ENCODE data around the gene FGF1. TPM values are rescaled to one million over a fixed set of nuclear protein-coding genes. Genes with fewer than 3 reads are reported as not detected.

Gene FGF1
- total and polyA plus RNA-seq, 2 donors (not counting 3 experiments of a cell fraction or from before 2014, with no cell fraction given): not detected

DNA sequence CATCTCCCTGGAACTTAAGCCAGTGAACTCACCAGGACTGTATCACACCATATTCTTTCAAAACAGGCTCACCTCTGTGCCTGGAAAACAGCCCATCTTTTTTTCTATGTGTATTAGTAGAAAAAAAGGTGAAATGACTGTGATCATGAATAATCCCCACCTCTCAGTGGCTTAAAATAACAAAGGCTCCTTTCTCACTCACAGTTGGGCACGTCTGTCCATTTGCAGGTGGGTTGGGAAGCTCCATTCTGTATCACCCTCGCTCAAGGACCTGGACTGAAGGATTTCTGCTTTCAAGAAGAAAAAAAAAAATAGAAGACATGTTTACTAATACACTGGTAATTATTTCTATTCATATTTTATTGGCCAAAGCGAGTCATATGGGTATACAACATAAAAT is 17.3 kb upstream of the FGF1 start:
- DNase-seq (ENCODE audit: low read depth, low spot score) (no peak), FAIRE-seq (no peak)
- no TSS peak for BruUV-seq (replicated peaks)
- Histone ChIP-seq H3K4me2 (ENCODE audit: insufficient read depth, low read length) (no peak overlapping the region), H3K27ac (ENCODE audit: insufficient read depth, low read depth, low read length) (no peak overlapping the region), H3K27me3 (ENCODE audit: control insufficient read depth in 2 of 2, insufficient read depth in 2 of 2, low read length in 2 of 2) (peaks cover 0 to 2% of the 10 kb centered on the region in 2 experiments), H3K9me3 (replicated peaks; ENCODE audit: control insufficient read depth, insufficient read depth, low read length) (no peaks in the 10 kb centered on the region), H3K4me1 (ENCODE audit: control insufficient read depth, extremely low read depth, insufficient read depth, low read length) (no peaks in the 10 kb centered on the region), H3K9ac (replicated peaks; ENCODE audit: extremely low read depth, insufficient read depth, low read length) (no peak overlapping the region), H3K4me3 (replicated peaks in 1 of 3; ENCODE audit: insufficient read depth in 1 of 3, low read depth in 1 of 3, low read length in 3 of 3) (no peak overlapping the region), H3K9me1 (replicated peaks; ENCODE audit: control insufficient read depth, extremely low read depth, insufficient read depth, low read length) (no peaks in the 10 kb centered on the region), H4K20me1 (replicated peaks; ENCODE audit: control insufficient read depth, extremely low read depth, insufficient read depth, low read length) (no peaks in the 10 kb centered on the region), H3K79me2 (ENCODE audit: control insufficient read depth, insufficient read depth, low read length) (no peaks in the 10 kb centered on the region), H2AFZ (ENCODE audit: low read depth, low read length) (no peak overlapping the region), H3K36me3 (ENCODE audit: control insufficient read depth in 2 of 2, extremely low read depth in 1 of 2, insufficient read depth in 2 of 2, low read length in 2 of 2) (no peaks in the 10 kb centered on the region)
- ChIA-PET CTCF (interaction anchor here (0.8 to 9.3 kb wide), 9 partner anchors 9 to 185 kb away, joined by 3 to 355 read pairs (median 5); no protein-coding TSS in a partner anchor), POLR2A (no interaction called here)
- dilution Hi-C loops (cut with MboI; ENCODE audit: extremely low pct_ligation_motif_present, low sequenced_read_pairs): loop anchor here (25.0 kb wide), 1 partner anchor 184 kb away; no protein-coding TSS in a partner anchor
- TF ChIP-seq POLR2A (IDR thresholded peaks at IDR 0.05; ENCODE audit: low read depth, low read length) (no peak), MAX (IDR thresholded peaks at IDR 0.05; ENCODE audit: insufficient read depth, insufficient read length) (no peak), EZH2 (IDR thresholded peaks at IDR 0.05; ENCODE audit: borderline replicate concordance, low read depth, low read length, severe bottlenecking) (no peak), JUN (IDR thresholded peaks at IDR 0.05; ENCODE audit: borderline replicate concordance, insufficient read depth, insufficient read length, low read depth) (no peak), GATA2 (IDR thresholded peaks at IDR 0.05; ENCODE audit: insufficient read depth, insufficient read length, low read depth, low read length) (no peak), MYC (IDR thresholded peaks at IDR 0.05; ENCODE audit: low read depth, low read length) (no peak), POLR2AphosphoS5 (IDR thresholded peaks at IDR 0.05; ENCODE audit: insufficient read depth, low read depth, low read length) (no peak), FOS (IDR thresholded peaks at IDR 0.05; ENCODE audit: borderline replicate concordance, insufficient read depth, low read length) (no peak)
- TF ChIP-seq, protein P1, sequence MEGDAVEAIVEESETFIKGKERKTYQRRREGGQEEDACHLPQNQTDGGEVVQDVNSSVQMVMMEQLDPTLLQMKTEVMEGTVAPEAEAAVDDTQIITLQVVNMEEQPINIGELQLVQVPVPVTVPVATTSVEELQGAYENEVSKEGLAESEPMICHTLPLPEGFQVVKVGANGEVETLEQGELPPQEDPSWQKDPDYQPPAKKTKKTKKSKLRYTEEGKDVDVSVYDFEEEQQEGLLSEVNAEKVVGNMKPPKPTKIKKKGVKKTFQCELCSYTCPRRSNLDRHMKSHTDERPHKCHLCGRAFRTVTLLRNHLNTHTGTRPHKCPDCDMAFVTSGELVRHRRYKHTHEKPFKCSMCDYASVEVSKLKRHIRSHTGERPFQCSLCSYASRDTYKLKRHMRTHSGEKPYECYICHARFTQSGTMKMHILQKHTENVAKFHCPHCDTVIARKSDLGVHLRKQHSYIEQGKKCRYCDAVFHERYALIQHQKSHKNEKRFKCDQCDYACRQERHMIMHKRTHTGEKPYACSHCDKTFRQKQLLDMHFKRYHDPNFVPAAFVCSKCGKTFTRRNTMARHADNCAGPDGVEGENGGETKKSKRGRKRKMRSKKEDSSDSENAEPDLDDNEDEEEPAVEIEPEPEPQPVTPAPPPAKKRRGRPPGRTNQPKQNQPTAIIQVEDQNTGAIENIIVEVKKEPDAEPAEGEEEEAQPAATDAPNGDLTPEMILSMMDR (IDR thresholded peaks at IDR 0.05; ENCODE audit: extremely low read depth in 1 of 2, insufficient read depth in 1 of 2, low read depth in 1 of 2, low read length in 2 of 2): no peak
- intact Hi-C loops (cut with micrococcal nuclease): no loop called here

All from endothelial cell of umbilical vein (primary cell).